D721Med (cell line): Measurements from ENCODE around the gene AGAP1.

Source experiments
- DNase-seq: peaks from one replicate; pipeline ENCODE4 v3.0.0; 2011; ENCODE audit warnings: low spot score; ENCODE audit not compliant: insufficient read length
- FAIRE-seq: peaks from 2 replicates; lab custom pipeline; 2011; peaks lifted over from hg19 to GRCh38; lab: Jason Lieb, UNC
- CTCF ChIP-seq: IDR thresholded peaks from 2 replicates; pipeline ENCODE4 v1.5.1; 2012; ENCODE audit warnings: mild to moderate bottlenecking, control low read depth; ENCODE audit not compliant: insufficient read depth; ENCODE audit errors: missing control alignments

The AGAP1 gene

GRCh38 chr2:235685024-235685721 is 191.3 kb downstream of the AGAP1 start:
- FAIRE-seq (no peak), DNase-seq (no peak)
- TF ChIP-seq CTCF, result no peak

DNA sequence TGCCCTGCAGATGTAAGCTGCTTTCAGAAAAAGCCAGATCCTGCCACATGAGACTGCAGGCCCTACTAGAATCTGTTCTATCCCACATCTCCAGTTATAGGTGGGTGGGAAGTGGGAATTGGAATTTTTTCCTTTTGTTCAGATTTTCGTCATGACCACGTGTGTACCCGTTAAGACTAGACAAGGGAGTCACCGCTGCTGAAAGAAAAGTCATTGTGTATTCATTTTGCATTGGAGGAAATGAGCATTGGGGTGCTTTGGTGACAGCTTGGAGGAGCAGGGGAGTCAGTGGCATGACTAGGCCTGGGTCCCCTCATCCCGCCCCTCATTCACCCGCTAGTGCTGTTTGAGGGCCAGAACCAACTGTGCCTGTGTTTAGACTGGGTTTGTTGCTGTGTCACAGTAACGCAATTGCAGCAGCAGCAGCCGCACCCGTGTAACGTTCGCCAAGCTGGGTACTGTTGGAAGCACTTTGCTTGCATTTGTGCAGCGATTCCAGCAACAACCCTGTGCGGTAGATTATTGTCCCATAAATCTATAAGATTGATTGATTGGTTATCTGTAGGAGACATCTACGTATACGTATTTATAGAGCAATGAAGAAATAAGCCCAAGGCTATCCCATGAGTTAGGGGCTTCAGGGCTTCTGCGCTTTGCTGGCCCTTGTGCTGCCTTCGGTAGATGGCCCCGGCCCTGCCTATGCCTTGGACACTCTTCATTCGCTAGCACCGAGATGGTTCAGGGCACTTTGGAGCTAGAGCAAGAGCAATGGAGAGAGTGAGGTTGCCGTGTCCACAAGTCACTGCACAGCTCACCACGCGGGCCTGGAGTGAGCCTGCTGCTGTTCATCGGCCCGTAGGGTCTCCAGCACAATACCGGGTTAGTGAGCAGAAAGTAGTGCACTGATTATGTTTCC is 194.9 kb downstream of the AGAP1 start:
- DNase-seq, result no peak
- FAIRE-seq, result no peak
- no peak for TF ChIP-seq CTCF

DNA sequence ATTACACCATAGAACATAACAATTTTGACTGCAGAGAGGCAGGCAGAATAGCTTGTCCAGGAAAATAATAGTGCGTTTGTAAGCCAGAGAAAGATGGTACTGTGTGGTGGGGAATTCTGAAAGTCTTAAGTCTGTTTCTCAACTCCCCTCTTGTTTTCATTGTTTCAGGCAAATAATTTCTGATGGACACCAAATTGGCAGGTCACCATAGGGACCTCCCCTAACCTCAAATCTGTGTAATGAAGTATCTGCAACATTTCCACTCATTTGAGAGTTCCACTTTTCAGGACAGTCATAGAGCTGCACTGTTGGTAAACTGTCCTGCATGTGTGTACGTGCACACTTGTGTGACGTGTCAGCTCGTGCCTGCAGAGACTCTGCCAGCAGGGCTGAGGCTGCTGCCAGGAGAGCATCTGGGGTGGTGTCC is 195.6 kb downstream of the AGAP1 start:
- FAIRE-seq (no peak), DNase-seq (no peak)

DNA sequence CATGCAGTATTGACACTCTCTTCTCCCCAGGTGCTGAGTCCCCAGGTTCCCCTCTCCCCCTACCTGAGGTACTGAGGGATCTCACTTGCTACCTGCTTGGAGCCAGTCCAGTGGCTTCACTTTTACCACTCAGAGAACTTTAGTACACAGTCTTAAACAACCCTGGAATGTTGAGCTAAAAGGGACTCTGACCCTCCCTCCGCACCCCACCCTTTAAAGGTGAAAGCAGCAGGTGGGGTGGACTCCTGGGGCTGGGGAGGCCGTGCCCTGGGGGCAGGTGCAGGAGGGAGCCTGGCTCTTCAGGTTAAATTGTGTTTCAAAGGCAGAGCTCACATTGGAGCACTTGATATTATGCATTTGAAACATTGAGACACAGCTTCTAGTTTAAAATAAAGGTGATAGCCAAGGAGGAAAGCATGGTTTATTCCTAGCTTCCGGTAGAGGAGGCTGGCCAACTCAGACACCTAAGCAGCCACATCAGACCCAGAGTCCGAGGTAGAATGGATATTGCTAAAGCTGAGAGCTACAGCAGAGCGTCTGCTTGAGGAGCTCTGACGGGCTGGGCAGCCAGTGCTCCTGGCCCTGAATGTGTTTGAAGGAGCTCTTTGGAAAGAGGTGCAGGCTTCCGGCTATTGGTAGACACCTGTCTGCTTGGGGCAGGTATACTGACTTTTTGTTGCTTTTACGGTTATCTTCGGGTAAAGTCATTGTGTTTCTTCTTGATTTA is 196.4 kb downstream of the AGAP1 start:
- FAIRE-seq (no peak), DNase-seq (no peak)
- no peak for TF ChIP-seq CTCF

More for the DNA sequence above, 195.6 kb downstream of the AGAP1 start:
- TF ChIP-seq CTCF, result no peak

- no peak for DNase-seq
- TF ChIP-seq CTCF, result no peak
- FAIRE-seq, result no peak
Observed at GRCh38 chr2:235690809-235691450, 197.1 kb downstream of the AGAP1 start.

DNA sequence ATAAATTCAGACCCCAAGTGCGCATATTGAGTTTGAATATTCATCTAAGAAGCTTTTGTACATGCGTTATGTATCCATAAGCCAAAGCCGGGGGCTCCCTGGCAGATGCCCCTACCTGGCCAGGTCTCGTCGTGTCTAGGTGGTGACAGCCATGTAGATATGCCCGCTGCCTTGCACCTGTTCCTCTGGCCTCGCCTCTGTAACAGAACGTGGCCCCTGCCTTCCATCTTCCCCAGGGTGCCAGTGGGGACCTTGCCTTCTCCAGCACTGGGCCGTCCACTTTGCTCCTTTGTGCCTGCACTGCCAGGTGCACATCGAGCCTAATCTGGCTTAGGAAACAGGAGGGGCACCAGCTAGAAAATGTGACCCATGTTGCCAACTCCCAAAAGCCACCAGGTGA is 198.2 kb downstream of the AGAP1 start:
- no peak for TF ChIP-seq CTCF

More for the DNA sequence above, 198.2 kb downstream of the AGAP1 start:
- FAIRE-seq (no peak), DNase-seq (no peak)
